C4-2B (cell line): ENCODE data around the gene KLHL17.

Source experiments
- H3K27ac ChIP-seq: fragments of 450-650 bp; 2 replicates; pipeline ENCODE4 v1.5.1; 2017
- ZFX ChIP-seq: fragments of 450-650 bp; IDR thresholded peaks from 2 replicates; pipeline ENCODE4 v1.6.1; 2017
- TF ChIP-seq, protein P1 (sequence below): fragments of 450-650 bp; conservative IDR thresholded peaks from 2 replicates; pipeline ENCODE4 v1.5.1; 2017; ENCODE audit warnings: mild to moderate bottlenecking

The KLHL17 gene

DNA sequence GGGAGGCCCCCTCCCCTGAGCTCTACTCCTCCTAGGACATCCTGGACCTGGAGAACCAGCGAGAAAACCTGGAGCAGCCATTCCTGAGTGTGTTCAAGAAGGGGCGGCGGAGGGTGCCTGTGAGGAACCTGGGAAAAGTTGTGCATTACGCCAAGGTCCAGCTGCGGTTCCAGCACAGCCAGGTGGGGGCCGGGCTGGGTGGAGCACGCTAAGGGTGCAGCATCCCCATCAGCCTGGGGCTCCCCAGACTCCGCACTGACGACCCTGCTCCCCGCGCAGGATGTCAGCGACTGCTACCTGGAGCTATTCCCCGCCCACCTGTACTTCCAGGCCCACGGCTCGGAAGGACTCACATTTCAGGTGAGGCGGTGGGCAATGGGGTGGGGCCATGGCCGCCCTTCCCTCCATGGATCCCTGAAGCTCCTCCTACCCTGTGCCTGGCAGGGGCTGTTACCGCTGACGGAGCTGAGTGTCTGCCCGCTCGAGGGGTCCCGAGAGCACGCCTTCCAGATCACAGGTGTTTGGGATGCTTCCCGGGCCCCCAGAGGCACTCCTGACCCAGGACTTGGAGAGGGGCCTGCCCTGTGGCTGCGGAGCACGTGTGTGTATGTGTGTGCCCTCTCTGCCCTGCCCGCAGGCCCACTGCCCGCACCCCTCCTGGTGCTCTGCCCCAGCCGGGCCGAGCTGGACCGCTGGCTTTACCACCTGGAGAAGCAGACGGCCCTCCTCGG lies 10.0 kb downstream of the KLHL17 start:
- no peak overlapping the region for H3K27ac ChIP-seq
- TF ChIP-seq ZFX: no peak
- TF ChIP-seq, protein P1, sequence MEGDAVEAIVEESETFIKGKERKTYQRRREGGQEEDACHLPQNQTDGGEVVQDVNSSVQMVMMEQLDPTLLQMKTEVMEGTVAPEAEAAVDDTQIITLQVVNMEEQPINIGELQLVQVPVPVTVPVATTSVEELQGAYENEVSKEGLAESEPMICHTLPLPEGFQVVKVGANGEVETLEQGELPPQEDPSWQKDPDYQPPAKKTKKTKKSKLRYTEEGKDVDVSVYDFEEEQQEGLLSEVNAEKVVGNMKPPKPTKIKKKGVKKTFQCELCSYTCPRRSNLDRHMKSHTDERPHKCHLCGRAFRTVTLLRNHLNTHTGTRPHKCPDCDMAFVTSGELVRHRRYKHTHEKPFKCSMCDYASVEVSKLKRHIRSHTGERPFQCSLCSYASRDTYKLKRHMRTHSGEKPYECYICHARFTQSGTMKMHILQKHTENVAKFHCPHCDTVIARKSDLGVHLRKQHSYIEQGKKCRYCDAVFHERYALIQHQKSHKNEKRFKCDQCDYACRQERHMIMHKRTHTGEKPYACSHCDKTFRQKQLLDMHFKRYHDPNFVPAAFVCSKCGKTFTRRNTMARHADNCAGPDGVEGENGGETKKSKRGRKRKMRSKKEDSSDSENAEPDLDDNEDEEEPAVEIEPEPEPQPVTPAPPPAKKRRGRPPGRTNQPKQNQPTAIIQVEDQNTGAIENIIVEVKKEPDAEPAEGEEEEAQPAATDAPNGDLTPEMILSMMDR: no peak

DNA sequence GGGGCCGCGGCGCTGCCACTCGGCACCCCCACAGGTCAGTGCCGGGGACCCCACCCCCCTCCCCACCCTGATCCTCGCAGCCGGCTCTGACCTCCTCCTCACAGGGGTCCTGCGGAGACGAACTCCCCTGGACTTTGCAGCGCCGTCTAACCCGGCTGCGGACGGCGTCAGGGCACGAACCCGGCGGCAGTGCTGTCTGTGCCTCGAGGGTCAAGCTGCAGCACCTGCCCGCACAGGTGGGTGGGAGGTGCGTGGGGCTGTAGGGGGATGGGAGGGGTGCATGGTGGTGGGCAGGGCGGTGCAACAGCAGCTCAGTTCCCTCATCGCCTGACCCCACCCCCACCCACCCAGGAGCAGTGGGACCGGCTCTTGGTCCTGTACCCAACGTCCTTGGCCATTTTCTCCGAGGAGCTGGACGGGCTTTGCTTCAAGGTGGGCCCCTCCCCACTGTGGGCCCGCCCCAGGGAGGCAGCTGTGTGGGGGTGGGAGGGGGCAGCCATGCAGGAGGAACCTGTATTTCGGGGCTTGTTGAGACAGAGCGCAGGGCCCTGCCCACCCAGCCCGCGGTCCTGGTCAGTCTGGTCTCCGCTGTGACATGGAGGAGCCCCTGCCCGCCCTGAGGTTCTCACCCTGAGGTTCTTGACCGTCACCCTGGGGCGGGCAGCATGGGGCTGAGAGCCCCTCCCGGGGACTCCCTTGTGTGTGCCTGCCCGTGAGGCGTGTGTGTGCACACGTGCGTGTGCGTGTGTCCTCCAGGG lies 10.8 kb downstream of the KLHL17 start:
- H3K27ac ChIP-seq: no peak overlapping the region
- TF ChIP-seq, protein P1: no peak
- no peak for TF ChIP-seq ZFX

DNA sequence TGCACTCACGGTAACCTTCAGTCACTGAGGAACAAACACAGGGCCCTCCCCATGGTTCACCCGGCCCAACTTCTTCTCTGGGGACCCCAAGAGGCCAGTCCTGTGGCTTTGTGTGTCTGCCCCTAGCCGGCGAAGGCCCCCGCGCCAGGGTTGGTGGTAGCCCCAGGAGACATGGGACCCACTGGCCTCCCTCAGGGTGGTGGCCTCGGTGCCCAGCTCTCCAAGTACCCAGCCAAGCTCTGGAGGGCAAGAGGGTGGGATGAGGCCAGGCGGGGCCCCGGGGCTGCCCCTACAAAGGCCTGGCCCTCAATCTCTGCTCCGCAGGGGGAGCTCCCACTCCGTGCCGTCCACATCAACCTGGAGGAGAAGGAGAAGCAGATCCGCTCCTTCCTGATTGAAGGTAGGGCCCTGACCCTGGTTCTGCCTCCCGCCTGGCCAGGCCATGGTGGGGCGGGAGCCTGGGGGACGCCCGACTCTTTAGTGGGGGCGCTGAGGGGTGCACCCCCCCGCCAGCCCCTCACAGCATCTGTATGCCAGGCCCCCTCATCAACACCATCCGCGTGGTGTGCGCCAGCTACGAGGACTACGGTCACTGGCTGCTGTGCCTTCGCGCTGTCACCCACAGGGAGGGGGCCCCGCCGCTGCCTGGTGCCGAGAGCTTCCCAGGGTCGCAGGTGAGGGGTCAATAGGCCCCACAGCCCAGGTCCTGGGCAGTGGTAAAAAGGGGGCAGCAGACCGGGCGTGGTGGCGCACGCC lies 11.5 kb downstream of the KLHL17 start:
- H3K27ac ChIP-seq: no peak overlapping the region
- TF ChIP-seq, protein P1: no peak
- no peak for TF ChIP-seq ZFX

DNA sequence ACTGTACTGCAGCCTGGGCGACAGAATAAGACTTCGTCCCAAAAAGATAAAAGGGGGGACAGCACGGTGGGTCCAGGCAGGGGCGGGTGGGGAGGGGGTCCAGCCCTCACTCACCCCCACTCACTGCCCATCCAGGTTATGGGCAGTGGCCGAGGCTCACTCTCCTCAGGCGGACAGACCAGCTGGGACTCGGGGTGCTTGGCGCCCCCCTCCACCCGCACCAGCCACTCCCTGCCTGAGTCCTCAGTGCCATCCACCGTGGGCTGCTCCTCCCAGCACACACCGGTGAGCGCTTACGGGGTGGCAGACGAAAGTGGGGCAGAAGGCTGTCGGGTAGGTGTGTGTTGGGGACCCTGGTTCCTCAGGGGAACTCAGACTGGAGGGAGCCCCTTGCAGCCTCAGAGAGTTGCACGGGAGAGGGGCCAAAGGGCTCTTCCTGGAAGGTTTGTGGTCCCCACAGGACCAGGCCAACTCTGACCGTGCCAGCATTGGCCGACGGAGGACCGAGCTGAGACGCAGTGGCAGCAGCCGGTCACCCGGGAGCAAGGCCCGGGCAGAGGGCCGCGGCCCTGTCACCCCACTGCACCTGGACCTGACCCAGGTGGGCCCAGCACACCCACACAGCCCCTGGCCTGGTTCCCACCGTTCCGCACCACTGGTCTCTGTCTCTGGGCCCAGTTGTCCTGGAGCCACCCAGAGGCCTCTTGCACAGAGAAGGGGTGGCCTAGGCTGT lies 12.5 kb downstream of the KLHL17 start:
- TF ChIP-seq, protein P1: no peak
- TF ChIP-seq ZFX: no peak
- no peak overlapping the region for H3K27ac ChIP-seq

DNA sequence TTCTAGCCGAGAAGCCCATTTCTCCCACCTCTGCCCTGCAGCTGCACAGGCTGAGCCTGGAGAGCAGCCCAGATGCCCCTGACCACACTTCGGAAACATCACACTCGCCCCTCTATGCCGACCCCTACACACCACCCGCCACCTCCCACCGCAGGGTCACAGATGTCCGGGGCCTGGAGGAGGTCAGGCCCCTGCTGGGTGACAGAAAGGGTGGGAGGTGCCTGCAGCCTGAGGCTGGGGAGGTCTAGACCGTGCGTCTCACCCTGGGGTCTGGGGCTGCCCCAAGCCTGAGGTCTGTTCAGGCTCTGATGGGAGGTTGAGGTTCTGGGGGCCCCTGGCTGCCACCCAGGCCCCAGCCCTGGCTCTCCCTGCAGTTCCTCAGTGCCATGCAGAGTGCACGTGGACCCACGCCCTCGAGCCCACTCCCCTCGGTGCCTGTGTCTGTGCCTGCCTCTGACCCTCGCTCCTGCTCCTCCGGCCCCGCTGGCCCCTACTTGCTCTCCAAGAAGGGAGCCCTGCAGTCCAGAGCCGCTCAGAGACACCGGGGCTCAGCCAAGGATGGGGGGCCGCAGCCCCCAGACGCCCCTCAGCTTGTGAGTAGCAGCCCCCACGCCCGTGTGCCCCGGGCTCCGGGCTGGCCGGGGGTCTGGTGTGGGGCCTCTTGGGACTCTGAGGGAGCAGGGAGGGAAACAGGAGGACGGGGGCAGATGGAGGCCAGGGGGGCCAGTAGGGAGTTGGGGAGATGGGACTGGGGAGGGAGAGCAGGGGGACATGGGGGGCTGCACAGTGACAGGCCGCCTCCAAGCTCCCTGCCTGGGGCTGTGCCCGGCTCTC lies 13.3 kb downstream of the KLHL17 start:
- no peak overlapping the region for H3K27ac ChIP-seq
- no peak for TF ChIP-seq ZFX
- TF ChIP-seq, protein P1: no peak

DNA sequence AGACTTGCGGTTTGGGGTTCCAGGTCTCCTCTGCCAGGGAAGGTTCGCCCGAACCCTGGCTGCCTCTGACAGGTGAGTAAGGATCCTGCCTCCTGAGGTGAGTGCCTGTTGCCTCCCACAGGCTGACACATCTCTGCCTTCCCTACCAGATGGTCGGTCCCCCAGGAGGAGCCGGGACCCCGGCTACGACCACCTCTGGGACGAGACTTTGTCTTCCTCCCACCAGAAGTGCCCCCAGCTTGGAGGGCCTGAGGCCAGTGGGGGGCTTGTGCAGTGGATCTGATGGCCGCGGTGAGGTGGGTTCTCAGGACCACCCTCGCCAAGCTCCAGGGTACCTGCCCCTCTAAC lies 13.9 kb downstream of the KLHL17 start:
- H3K27ac ChIP-seq: no peak overlapping the region
- TF ChIP-seq, protein P1: no peak
- TF ChIP-seq ZFX: no peak
